Stimulated activated CD8-positive, alpha-beta memory T cell treated with anti-CD3 and anti-CD28 coated beads, Interleukin-12 subunit alpha, Interleukin-12 subunit beta, amount 100 ng/mL, for 1 hour (primary cell): ENCODE measurements around the gene CEP72.
"Not testable (repeated sequence)": the region's sequence is repeated elsewhere in the genome, so short reads cannot be mapped to it uniquely, and the experiment has no call there.

Experiments
- DNase-seq: peaks from one replicate; pipeline ENCODE4 v3.0.0-alpha.2; 2020; ENCODE audit warnings: low read depth

CEP72 gene

DNA sequence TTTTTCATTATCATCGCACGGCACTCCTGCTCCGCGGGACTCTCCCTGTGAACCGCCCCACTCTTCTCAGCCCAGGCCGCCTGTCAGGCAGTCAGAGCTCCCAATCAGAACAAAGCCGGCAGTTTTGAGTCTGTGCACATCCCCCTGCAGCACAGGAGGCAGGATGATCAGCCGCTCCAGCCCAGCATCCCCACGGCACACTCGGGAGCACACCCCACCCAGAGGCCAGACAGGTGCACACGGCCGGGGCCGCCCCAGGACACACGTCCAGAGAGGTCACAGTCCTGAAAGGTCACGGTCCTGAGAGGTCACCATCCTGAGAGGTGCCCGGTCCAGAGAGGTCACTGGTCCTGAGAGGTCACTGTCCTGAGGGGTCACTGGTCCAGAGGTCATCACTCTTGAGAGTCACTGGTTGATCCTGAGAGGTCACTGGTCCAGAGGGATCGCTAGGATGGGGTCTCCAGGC is 72.6 kb downstream of the CEP72 start:
- DNase-seq: no peak

DNA sequence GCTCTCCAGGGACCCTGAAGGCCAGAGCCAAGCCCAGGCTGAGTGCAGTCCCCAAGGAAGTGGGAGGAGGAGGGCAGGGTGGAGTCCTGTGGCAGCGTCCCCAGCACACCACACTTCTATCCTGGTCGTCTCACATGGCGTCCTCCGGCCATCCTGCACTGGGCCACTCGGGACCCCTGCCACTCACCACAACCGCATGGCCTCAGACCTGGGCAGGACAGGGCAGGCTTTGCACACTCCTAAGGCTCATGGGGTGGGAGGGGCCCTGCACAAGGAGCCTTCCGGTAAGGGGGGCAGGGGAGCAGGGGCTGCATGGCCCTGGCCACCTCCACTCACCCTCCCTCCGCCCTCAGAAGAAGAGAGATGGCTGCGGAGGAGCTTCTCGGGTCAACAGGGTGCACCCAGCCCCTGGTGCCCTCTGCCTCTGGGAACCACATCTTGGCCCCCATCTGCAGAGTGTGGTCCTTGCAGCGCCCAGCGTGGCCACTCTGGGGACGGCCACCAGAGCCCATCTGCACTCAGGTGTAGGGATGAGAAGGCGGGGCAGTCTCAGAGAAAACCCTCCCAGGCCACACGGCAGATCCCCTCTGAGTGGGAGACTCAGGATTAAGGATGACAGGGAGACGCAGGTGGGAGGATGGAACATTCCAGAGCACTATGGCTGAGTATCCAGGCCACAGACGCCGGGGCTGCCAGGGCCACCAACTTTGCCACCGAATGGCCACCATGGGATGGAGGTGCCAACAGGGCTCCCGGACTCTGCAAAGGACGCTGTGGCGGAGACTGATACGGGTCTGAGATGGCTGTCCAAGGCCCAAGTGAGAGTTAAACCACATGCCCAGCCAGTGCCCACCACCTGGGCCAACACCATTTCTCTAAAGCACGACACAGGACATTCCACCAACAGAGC is 73.4 kb downstream of the CEP72 start:
- no peak for DNase-seq

DNA sequence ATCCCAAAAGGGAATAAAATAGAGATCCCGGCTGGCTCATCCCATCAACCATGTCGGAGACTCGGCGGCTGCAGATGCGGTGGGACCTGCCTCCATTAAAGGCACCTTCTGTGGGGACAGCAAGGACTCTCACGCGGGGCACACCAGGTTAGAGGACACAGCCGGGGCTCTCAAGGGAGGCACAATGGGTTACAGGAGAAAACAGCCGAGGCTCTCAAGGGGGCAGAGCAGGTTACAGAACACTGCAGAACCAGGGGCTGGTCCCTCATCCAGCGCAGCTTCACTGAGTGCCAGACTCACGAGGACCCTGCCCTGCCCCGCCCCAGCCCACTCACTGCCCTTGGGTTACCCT is 74.0 kb downstream of the CEP72 start:
- not testable (repeated sequence) for DNase-seq

DNA sequence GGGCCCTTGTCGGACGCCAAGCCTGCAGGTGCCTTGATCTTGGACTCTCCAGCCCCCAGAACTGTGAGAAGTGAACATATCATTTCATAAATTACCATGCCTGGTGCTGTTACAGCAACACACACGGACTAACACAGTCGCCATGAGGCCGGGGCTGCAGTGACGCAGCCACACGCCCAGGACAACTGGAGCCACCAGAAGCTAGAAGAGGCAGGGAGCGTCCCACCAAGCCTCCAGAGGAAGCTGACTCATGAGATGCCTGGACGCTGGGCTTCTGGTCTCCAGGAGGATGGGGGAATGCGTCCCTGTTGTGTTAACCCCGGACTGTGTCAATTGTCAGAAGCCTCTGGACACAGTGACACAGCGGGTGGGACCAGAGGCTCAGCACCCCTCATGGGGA is 74.8 kb downstream of the CEP72 start:
- DNase-seq: not testable (repeated sequence)

DNA sequence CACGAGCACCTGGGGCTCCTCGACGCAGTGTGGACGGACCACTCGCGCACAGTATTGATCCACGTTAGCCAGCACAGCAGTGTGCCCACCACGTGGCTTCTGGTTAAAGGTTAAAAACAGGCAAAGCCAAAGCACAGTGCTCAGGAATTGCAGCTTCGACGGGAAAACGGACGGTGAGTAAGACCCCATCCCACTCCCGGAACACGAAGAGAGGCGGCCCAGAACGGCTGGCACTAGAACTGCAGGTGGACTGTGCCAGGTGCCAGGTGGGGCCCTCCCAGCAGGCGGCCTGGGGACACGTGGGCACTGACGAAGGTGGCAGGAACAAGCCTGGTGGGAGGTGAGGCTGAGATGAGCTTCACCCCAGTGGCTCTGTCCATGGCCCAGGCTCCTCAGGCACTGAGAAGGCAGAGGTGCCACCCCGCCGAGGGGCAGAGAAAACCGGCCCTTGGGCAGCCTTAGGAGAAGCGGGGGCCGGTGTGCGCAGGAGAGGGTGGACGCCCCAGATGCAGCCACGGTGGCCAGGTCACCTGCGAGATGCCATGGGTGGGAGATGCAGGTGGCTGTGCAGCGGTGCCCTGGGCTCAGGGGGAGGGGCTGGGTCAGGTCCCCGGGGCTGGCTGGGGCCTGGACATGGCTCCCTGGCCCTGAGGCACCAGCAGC is 76.3 kb downstream of the CEP72 start:
- not testable (repeated sequence) for DNase-seq

DNA sequence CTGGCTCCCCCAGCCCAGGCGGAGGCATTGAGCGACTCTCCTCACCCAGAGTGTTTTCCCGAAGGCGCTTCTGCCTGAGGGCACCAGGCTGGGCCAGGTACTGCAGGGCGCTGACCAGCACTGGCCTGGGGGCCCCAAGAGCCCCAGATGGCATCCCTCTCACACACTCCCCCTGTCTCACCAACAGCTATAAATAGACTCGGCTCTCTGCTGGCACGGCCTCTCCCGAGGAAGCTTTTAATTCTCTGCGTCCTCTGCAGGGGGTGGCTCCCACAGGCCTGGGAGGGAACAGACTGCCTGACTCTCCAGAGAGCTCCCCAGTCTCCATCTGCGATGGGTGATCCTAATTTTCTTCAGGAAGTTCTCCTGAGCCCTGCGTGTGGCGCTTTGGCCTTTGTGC is 78.2 kb downstream of the CEP72 start:
- DNase-seq: not testable (repeated sequence)

DNA sequence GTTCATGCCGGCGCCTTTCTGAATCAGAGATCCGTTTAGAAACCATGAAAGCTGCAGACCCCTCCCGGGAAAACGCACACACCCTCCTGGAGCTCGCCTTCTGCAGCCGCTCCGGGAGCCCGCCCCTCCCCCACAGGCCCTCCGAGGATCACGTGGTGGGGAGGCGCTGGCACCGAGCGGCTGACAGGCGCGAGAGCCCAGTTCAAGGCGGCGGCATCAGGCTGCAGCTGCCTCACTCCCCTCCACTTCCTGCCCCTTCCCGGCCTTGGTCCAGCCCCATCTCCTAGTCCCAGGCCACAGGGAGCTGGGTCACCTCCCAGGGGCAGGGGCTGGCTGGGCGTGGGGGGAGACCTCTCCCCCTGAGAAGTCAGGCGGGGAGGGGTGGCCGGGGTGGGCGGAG is 78.9 kb downstream of the CEP72 start:
- DNase-seq: not testable (repeated sequence)

DNA sequence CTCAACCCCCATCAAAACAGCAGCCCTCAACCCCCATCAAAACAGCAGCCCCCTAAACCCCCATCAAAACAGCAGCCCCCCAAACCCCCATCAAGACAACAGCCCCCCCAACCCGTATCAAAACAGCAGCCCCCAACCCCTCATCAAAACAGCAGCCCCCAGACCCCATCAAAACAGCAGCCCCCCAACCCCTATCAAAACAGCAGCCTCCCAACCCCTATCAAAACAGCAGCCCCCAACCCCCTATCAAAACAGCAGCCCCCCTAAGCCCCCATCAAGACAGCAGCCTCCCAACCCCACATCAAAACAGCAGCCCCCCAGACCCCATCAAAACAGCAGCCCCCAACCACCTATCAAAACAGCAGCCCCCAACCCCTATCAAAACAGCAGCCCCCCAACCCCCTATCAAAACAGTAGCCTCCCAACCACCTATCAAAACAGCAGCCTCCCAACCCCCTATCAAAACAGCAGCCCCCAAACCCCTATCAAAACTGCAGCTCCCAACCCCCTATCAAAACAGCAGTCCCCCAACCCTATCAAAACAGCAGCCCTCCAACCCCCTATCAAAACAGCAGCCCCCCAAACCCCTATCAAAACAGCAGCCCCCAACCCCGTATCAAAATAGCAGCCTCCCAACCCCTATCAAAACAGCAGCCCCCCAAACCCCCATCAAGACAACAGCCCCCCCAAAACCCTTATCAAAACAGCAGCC is 79.8 kb downstream of the CEP72 start:
- no peak for DNase-seq

DNA sequence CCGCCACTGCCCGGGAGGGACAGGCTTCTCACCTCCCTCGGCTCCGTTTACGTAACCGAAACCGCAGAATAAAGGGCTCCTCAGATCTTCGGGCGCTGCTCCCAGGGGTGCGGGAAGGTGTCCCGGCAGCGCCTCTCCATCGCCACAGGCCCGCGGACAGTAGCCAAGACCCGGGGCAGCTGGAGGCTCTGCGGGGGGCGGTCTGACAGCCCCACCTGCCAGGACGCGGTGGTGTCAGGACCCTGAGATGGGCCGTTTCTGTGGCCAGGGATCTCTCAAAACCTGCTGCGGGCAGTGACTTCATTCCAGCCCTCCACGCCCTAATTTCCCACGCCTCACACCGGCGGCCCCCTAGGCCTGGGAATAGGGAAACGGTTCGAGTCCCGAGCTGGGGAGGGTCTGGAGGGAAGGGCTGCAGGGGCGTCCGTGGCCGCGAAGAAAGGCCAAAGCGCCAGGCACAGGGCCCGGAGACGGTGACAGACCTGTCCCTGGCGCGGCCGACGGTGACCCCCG is 80.4 kb downstream of the CEP72 start:
- DNase-seq: not testable (repeated sequence)

DNA sequence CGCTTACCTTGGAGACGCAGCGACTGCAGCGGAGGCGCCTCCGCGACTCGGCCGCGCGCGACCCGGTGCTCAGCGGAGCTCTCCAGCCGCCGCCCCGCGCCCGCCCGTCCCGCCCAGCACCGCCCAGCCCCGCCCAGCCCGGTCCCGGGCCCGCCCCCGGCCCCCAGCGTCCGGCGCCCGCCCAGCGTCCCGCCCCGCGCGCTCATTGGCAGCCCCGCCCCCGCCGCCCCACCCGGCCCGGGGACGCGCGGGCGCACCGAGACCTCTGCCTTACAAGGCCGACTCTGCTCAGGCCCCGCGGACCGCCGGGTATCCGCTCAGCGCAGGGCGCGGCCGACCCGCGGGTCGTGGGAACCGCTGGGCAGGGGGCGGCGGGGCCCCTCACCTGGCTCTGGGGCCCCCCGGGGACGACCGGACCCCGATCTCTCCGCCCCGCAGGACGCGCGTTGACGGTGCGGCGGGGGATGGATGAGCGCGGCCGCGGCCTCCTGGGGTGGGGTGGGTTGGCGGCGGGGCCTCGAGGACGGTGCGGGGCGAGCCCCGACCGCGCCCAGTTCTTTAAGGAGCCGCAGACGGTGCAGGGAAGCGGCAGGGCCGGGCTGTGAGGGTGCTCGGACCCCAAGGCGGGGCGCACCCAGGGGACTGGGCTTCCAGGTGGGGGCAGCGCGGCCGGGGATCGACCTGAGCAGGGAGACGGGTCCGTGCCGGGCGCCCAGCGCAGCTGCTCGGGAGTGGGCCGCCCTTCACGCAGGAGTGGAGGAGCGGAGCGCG is 81.3 kb downstream of the CEP72 start, which contains the start of gene TPPP:
TSS of gene TPPP (minus strand) at position 82 of the 771 bp plus-strand sequence. CDS start 15,292 bp downstream, outside the sequence.
- peak; percentile 70 for DNase-seq

DNA sequence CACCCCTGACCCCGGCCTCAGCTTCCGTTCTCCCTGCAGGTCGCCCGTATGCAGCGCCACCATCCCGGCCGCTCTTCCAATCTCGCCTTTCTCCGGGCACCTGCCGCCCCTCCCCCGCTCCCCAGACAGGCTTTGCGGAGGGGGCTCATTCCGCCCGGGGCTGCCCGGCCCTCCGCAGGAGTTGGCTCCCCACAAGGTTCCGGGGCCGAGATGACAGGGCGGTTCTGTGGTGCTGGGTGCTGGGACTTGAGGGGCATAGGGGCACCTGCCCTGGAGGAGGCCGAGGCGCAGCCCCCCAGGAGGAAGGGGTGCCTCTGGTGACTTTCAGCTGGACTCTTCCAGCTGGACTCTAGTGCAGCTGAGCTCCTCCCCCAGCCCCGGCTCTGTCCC is 81.9 kb downstream of the CEP72 start:
- DNase-seq: not testable (repeated sequence)

DNA sequence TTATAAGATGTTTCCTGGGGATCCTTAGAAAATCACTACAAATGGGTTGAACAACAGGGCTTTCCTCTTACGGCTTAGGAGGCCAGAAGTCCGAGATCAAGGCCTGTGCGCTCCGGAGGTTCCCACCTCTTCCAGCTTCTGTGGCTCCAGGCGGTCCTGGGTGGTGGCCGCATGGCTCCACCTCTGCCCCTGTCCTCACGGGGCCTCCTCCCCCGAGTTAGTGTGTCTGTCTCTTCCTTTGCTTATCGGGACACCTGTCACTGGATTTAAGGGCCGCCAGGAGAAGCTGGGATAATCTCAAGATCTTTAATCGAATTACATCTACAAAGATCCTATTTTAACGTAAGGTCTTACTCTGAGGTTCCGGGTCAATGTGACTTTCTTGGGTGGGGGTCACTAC is 83.3 kb downstream of the CEP72 start:
- DNase-seq: not testable (repeated sequence)

DNA sequence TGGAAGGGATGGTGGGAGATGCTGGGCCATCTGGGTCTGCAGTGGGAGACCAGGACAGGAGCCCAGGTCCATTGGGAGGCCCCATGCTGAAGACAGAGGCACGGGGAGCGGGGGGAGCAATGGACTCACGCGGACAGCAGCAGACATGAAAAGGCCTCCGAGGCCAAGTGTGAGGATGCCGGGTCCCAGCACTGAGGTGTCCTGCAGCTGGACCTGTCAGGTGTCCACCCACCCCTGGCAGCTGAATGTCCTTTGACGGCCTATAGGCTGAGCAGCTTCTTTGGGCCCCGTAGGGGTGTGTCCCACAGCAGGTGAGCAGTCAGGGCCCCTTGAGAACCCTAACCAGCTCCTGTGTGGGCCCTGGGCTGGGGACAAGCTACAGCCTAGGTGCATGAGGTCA is 84.1 kb downstream of the CEP72 start:
- DNase-seq: not testable (repeated sequence)

DNA sequence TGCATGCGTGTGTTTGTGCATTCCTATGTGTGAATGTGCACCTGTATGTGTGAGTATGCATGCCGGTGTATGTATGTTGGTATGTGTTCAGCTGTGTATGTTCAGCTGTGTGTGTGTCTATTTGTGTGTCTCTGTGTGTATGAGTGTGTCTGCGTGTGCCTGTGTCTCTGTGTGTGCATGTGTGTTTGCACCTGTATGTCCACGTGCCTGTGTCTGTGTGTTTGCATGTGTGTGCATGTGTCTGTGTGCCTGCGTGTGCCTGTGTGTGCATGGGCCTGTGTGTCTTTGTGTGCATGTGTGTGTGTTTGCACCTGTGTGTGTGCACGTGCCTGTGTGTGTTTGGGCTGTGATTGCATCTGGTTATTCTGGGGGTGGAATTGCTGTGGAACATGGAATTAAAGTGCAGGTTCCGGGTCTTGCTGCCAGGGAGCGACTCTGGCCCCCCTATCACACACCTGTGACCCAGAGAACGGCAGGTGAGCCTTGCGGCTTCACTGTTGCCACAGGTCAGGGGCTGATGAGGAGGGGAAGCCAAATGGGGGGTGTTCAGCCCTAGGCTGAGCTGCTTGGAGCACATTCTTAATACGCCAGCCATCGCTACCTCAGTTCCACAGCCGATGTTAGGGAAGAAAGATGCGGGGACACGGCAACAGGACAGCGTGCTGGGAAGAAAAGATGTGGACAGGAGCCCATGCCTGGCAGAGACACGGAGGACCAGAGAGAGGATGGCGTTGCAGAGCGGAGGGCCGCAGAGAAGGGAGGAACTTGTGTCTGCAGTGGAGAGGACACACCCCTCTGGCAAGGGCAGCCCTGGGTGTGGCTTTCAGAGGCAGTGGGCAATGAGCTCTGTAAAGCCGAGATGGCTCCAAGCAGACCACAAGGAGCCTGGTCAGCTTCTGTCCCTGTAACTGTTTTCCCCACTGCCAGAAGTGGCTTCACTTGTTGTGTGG is 84.9 kb downstream of the CEP72 start:
- DNase-seq: not testable (repeated sequence)
